Measurements from ENCODE around the gene RACGAP1. TPM values are rescaled to one million over a fixed set of nuclear protein-coding genes. Genes with fewer than 3 reads are reported as not detected.

RACGAP1 gene
- total and polyA plus RNA-seq, 2 experiments from 2014 or later, result 19.0 to 52.8 TPM

DNA sequence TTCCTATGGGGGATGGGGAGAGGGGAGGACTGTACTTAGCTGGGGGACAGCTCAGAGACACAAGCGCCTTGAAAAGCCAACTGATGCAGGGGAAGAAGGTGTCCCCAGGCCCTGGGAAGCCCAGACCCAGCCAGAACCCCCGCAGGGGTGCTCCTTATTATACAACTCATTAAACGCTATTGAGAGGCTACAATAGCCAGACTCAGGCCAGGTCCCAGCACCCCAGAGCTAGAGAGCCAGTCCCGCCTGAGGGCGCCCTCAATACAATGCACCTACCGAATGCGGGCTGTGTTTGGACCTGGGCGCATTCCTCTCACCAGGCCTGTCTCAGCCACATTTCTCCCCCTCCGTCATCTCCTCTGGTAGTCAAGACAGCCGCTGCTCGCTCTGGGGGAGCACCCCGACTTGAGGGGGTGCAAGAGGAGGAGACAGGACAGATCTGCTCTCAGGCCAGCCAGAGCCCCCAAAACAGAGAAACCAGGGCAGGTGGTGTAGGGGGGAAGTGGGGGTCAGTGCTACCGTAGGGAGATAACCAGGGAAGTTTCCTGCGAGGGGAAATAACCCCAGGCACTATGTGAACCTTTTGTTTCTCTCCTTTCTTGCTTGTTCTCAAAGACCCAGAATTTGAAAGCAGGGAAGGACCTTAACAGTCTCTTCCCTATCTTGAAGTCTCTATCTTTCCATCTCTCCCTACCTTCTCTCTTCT lies 26.0 kb upstream of the RACGAP1 start:
- H3K4me3 ChIP-seq, result peak overlapping the region; percentile 57
- no peak overlapping the region for H3K27ac ChIP-seq (ENCODE audit: low read depth)
- no peaks in the 10 kb centered on the region; the same call in 1 of the 2 replicates for H4K20me1 ChIP-seq (replicated peaks; ENCODE audit: insufficient read depth)
- peaks cover 95% of the 10 kb centered on the region for H3K27me3 ChIP-seq (ENCODE audit: insufficient read depth)
- H3K36me3 ChIP-seq (ENCODE audit: insufficient read depth), result no peaks in the 10 kb centered on the region
- H3K4me2 ChIP-seq, result peak overlapping the region; percentile 84
- ATAC-seq, result peak; percentile 89
- peaks cover 10% of the 10 kb centered on the region for H3K4me1 ChIP-seq (ENCODE audit: insufficient read depth)
- peak; percentile 81 for DNase-seq (ENCODE audit: low spot score)
- no peak overlapping the region; the same call in 1 of the 2 replicates for H3K27ac Mint-ChIP-seq
- no peaks in the 10 kb centered on the region for H3K79me2 ChIP-seq (replicated peaks; ENCODE audit: insufficient read depth)
- TF ChIP-seq, protein P1, sequence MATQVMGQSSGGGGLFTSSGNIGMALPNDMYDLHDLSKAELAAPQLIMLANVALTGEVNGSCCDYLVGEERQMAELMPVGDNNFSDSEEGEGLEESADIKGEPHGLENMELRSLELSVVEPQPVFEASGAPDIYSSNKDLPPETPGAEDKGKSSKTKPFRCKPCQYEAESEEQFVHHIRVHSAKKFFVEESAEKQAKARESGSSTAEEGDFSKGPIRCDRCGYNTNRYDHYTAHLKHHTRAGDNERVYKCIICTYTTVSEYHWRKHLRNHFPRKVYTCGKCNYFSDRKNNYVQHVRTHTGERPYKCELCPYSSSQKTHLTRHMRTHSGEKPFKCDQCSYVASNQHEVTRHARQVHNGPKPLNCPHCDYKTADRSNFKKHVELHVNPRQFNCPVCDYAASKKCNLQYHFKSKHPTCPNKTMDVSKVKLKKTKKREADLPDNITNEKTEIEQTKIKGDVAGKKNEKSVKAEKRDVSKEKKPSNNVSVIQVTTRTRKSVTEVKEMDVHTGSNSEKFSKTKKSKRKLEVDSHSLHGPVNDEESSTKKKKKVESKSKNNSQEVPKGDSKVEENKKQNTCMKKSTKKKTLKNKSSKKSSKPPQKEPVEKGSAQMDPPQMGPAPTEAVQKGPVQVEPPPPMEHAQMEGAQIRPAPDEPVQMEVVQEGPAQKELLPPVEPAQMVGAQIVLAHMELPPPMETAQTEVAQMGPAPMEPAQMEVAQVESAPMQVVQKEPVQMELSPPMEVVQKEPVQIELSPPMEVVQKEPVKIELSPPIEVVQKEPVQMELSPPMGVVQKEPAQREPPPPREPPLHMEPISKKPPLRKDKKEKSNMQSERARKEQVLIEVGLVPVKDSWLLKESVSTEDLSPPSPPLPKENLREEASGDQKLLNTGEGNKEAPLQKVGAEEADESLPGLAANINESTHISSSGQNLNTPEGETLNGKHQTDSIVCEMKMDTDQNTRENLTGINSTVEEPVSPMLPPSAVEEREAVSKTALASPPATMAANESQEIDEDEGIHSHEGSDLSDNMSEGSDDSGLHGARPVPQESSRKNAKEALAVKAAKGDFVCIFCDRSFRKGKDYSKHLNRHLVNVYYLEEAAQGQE (IDR thresholded peaks at IDR 0.05; ENCODE audit: unreplicated experiment), result no peak
- TF ChIP-seq ZNF114 (CRISPR knock-in tag; IDR thresholded peaks at IDR 0.05), result no peak
- peak; percentile 34 for TF ChIP-seq POLR2AphosphoS5 (IDR thresholded peaks at IDR 0.05; ENCODE audit: low read depth)
- TF ChIP-seq, protein P2, sequence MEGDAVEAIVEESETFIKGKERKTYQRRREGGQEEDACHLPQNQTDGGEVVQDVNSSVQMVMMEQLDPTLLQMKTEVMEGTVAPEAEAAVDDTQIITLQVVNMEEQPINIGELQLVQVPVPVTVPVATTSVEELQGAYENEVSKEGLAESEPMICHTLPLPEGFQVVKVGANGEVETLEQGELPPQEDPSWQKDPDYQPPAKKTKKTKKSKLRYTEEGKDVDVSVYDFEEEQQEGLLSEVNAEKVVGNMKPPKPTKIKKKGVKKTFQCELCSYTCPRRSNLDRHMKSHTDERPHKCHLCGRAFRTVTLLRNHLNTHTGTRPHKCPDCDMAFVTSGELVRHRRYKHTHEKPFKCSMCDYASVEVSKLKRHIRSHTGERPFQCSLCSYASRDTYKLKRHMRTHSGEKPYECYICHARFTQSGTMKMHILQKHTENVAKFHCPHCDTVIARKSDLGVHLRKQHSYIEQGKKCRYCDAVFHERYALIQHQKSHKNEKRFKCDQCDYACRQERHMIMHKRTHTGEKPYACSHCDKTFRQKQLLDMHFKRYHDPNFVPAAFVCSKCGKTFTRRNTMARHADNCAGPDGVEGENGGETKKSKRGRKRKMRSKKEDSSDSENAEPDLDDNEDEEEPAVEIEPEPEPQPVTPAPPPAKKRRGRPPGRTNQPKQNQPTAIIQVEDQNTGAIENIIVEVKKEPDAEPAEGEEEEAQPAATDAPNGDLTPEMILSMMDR (conservative IDR thresholded peaks at IDR 0.05; ENCODE audit: low read depth in 2 of 2), result peak in 1 of 2 experiments; percentile 26; a peak in 1 of 4 replicates
- no peak for TF ChIP-seq EZH2 (IDR thresholded peaks at IDR 0.05; ENCODE audit: low read depth, unreplicated experiment)
- no peak for TF ChIP-seq JUNB (IDR thresholded peaks at IDR 0.05; ENCODE audit: unreplicated experiment)
- peaks cover 23% of the 10 kb centered on the region for H3K4me1 Mint-ChIP-seq
- H3K4me3 Mint-ChIP-seq, result peak overlapping the region; percentile 49; the same call in 2 of the 3 replicates
- peaks cover 60% of the 10 kb centered on the region for H3K27me3 Mint-ChIP-seq (ENCODE audit: insufficient read depth, low read depth, poor library complexity)
- H3F3A ChIP-seq (replicated peaks; ENCODE audit: low read depth), result peaks cover 7% of the 10 kb centered on the region; the same call in 1 of the 2 replicates
- H3K9me2 ChIP-seq (ENCODE audit: insufficient read depth), result no peaks in the 10 kb centered on the region
- H3K36me3 Mint-ChIP-seq (ENCODE audit: low read depth), result no peaks in the 10 kb centered on the region
- H2AFZ ChIP-seq, result peak overlapping the region; percentile 52; the same call in 1 of the 2 replicates
- H3K9me3 Mint-ChIP-seq, result no peaks in the 10 kb centered on the region; the same call in none of the 3 replicates

- Histone ChIP-seq H3K4me3 (peak overlapping the region; percentile 57), H2AFZ (peak overlapping the region; percentile 90), H3K4me2 (peak overlapping the region; percentile 84), H3K79me2 (replicated peaks; ENCODE audit: insufficient read depth) (no peaks in the 10 kb centered on the region), H3K4me1 (ENCODE audit: insufficient read depth) (peaks cover 8% of the 10 kb centered on the region; the same call in 1 of the 2 replicates), H4K20me1 (replicated peaks; ENCODE audit: insufficient read depth) (no peaks in the 10 kb centered on the region; the same call in 1 of the 2 replicates), H3K9me2 (ENCODE audit: insufficient read depth) (no peaks in the 10 kb centered on the region), H3K27ac (ENCODE audit: low read depth) (no peak overlapping the region), H3K36me3 (ENCODE audit: insufficient read depth) (no peaks in the 10 kb centered on the region), H3K27me3 (ENCODE audit: insufficient read depth) (peaks cover 88% of the 10 kb centered on the region), H3F3A (replicated peaks; ENCODE audit: low read depth) (peaks cover 5% of the 10 kb centered on the region; the same call in 1 of the 2 replicates)
- Mint-ChIP-seq H3K27ac (no peak overlapping the region), H3K27me3 (ENCODE audit: insufficient read depth, low read depth, poor library complexity) (peaks cover 56% of the 10 kb centered on the region), H3K4me3 (peak overlapping the region; percentile 77), H3K4me1 (peaks cover 16% of the 10 kb centered on the region), H3K9me3 (no peaks in the 10 kb centered on the region; the same call in 1 of the 3 replicates), H3K36me3 (ENCODE audit: low read depth) (no peaks in the 10 kb centered on the region)
- ATAC-seq (peak; percentile 72), DNase-seq (ENCODE audit: low spot score) (peak; percentile 78)
- TF ChIP-seq, protein P2 (conservative IDR thresholded peaks at IDR 0.05; ENCODE audit: low read depth in 2 of 2), result no peak
- TF ChIP-seq CREB1 (CRISPR knock-in tag; IDR thresholded peaks at IDR 0.05; ENCODE audit: low read depth) (no peak), EZH2phosphoT487 (IDR thresholded peaks at IDR 0.05; ENCODE audit: unreplicated experiment) (no peak), ETS1 (IDR thresholded peaks at IDR 0.05) (no peak), ZNF114 (CRISPR knock-in tag; IDR thresholded peaks at IDR 0.05) (no peak), JUNB (IDR thresholded peaks at IDR 0.05; ENCODE audit: unreplicated experiment) (no peak), ZNF331 (CRISPR knock-in tag; IDR thresholded peaks at IDR 0.05; ENCODE audit: low read depth) (no peak), POLR2AphosphoS5 (IDR thresholded peaks at IDR 0.05; ENCODE audit: low read depth) (no peak), NANOG (IDR thresholded peaks at IDR 0.05; ENCODE audit: borderline replicate concordance) (no peak), STAT1 (IDR thresholded peaks at IDR 0.05; ENCODE audit: unreplicated experiment) (no peak), EZH2 (IDR thresholded peaks at IDR 0.05; ENCODE audit: low read depth, unreplicated experiment) (no peak)
Observed at GRCh38 chr12:50050410-50051098, 25.3 kb upstream of the RACGAP1 start.

Data from GM23338 (cell line).